Thyroid gland (tissue), 4 donors: ENCODE data around the gene ANKRD53.

Source experiments
- POLR2A ChIP-seq, 2 donors: fragments of 450-650 bp; IDR thresholded peaks; one replicate each; pipeline ENCODE4 v1.6.1; 2017; ENCODE audit warnings: antibody characterized with exemption in 2 of 2, mild to moderate bottlenecking in 2 of 2, moderate library complexity in 1 of 2
- TF ChIP-seq, protein P1 (sequence below), 6 experiments: fragments of 200-600 bp in 3 of 6; fragments of 450-650 bp in 3 of 6; sonication (generic) in 3 of 6; IDR thresholded peaks; one replicate each; pipeline ENCODE4 v1.5.1; 2016 to 2019; ENCODE audit warnings: antibody characterized with exemption in 6 of 6, mild to moderate bottlenecking in 2 of 6, inconsistent platforms in 1 of 6, moderate library complexity in 1 of 6

DNA sequence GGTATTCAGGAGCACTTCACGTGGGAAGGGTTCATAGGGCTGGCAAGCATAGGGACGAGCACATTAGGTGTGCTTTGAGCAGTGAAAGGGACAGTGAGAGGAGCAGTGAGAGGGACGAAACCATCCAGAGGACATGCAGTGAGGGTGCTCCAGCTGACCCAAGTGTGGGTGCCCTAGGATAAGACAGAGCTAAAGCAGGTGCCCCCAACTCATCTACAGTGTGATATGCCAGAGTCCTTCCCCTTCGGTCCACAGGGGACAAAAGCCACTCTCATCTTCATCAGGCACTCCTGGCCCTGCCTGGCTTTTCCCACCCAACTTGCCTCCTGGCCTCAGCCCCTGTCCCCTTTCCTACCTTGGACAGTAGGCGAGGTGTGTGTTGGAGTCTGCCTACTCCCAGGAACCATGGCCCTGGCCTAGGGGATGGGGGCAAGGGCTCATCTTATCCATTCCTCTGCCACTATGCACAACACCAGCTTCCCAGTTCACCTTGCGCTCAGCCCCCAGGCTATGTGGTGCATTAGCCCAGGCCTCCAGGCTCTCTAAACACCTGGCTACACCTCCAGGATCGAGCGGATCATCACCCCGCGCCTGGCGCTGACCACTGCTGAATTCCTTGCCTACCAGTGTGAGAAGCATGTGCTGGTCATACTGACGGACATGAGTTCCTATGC is 16.1 kb upstream of the ANKRD53 start:
- TF ChIP-seq, protein P1, sequence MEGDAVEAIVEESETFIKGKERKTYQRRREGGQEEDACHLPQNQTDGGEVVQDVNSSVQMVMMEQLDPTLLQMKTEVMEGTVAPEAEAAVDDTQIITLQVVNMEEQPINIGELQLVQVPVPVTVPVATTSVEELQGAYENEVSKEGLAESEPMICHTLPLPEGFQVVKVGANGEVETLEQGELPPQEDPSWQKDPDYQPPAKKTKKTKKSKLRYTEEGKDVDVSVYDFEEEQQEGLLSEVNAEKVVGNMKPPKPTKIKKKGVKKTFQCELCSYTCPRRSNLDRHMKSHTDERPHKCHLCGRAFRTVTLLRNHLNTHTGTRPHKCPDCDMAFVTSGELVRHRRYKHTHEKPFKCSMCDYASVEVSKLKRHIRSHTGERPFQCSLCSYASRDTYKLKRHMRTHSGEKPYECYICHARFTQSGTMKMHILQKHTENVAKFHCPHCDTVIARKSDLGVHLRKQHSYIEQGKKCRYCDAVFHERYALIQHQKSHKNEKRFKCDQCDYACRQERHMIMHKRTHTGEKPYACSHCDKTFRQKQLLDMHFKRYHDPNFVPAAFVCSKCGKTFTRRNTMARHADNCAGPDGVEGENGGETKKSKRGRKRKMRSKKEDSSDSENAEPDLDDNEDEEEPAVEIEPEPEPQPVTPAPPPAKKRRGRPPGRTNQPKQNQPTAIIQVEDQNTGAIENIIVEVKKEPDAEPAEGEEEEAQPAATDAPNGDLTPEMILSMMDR (IDR thresholded peaks at IDR 0.05) = no peak
- no peak for TF ChIP-seq POLR2A (IDR thresholded peaks at IDR 0.05)
